Transverse colon (tissue), 4 donors: ENCODE data around the gene KCNS1.

Experiments used
- CTCF ChIP-seq, 5 experiments: fragments of 200-600 bp in 3 of 5; fragments of 450-650 bp in 2 of 5; sonication (generic) in 3 of 5; IDR thresholded peaks; 1 replicate in 2 of 5; 2 replicates in 3 of 5; pipeline ENCODE4 v1.5.1; 2016 to 2017; ENCODE audit warnings: antibody characterized with exemption in 5 of 5, inconsistent platforms in 3 of 5, mild to moderate bottlenecking in 2 of 5, moderate library complexity in 1 of 5
- EP300 ChIP-seq: sonication (generic); formaldehyde crosslinking; IDR thresholded peaks from one replicate; pipeline ENCODE4 v1.6.1; 2017; ENCODE audit warnings: antibody characterized with exemption, low read depth
- POLR2A ChIP-seq: fragments of 450-650 bp; IDR thresholded peaks from one replicate; pipeline ENCODE4 v1.6.1; 2016; ENCODE audit warnings: antibody characterized with exemption, mild to moderate bottlenecking, moderate library complexity
- POLR2AphosphoS5 ChIP-seq, 3 donors: sonication (generic); formaldehyde crosslinking; IDR thresholded peaks; one replicate each; pipeline ENCODE4 v1.6.1; 2016; ENCODE audit warnings: antibody characterized with exemption in 3 of 3

- TF ChIP-seq POLR2AphosphoS5 (IDR thresholded peaks at IDR 0.05) (no peak), CTCF (IDR thresholded peaks at IDR 0.05) (no peak), EP300 (no peak), POLR2A (no peak)
These were observed 56.3 kb downstream of the KCNS1 start for GRCh38 chr20:45044601-45045000.
